Caco-2 (cell line): ENCODE measurements around the gene GRK3. TPM values are rescaled to one million over a fixed set of nuclear protein-coding genes. Genes with fewer than 3 reads are reported as not detected.

Source experiments
- BruUV-seq: library from RNA; stranded (reverse); fragments of 400-500 nt; replicated peaks from 2 replicates; lab custom pipeline; 2021; lab: Mats Ljungman, UMichigan
- CTCF ChIA-PET: fragments of 300-600 bp; sonication (Branson Sonifier 250); formaldehyde crosslinking; loops from one replicate; lab custom pipeline; 2022; ENCODE audit warnings: antibody characterized with exemption; lab: Charles Lee
- POLR2A ChIA-PET: fragments of 300-600 bp; sonication (Branson Sonifier 250); formaldehyde crosslinking; loops from one replicate; lab custom pipeline; 2022; ENCODE audit warnings: antibody characterized with exemption; lab: Charles Lee
- DNase-seq, 2 experiments: peaks; one replicate each; pipeline versions ENCODE4 v3.0.0 to v3.0.0-alpha.2; 2020 to 2022
- H3K27me3 ChIP-seq: replicated peaks from 2 replicates; pipeline ENCODE4 v1.6.0; 2011; ENCODE audit warnings: low read length; ENCODE audit not compliant: control insufficient read depth, insufficient read depth
- H3K36me3 ChIP-seq: 2 replicates; pipeline ENCODE4 v1.5.1; 2011; ENCODE audit warnings: low read length; ENCODE audit not compliant: control insufficient read depth, insufficient read depth
- H3K4me1 ChIP-seq: fragments of 250-450 bp; sonication (Bioruptor Pico); 2 replicates; pipeline ENCODE4 v1.5.1; 2020; ENCODE audit warnings: mild to moderate bottlenecking
- H3K4me3 ChIP-seq: 2 replicates; pipeline ENCODE4 v1.5.1; 2011; ENCODE audit warnings: low read depth, mild to moderate bottlenecking, control low read depth, low read length
- H3K9me3 ChIP-seq: fragments of 250-450 bp; sonication (Bioruptor Pico); 2 replicates; pipeline ENCODE4 v1.5.1; 2020; ENCODE audit warnings: mild to moderate bottlenecking, moderate library complexity
- H3K27ac Mint-ChIP-seq: one replicate; pipeline ENCODE4 v1.8.0; 2022; ENCODE audit warnings: mixed read lengths; ENCODE audit not compliant: unreplicated experiment
- H3K27me3 Mint-ChIP-seq: one replicate; pipeline ENCODE4 v1.8.0; 2022; ENCODE audit warnings: mixed read lengths; ENCODE audit not compliant: insufficient read depth, unreplicated experiment
- H3K36me3 Mint-ChIP-seq: one replicate; pipeline ENCODE4 v1.8.0; 2022; ENCODE audit warnings: mild to moderate bottlenecking, mixed read lengths; ENCODE audit not compliant: insufficient read depth, unreplicated experiment
- H3K4me1 Mint-ChIP-seq: one replicate; pipeline ENCODE4 v1.8.0; 2022; ENCODE audit warnings: low read depth, mixed read lengths; ENCODE audit not compliant: unreplicated experiment
- H3K4me3 Mint-ChIP-seq: one replicate; pipeline ENCODE4 v1.8.0; 2022; ENCODE audit warnings: mild to moderate bottlenecking, moderate library complexity, mixed read lengths; ENCODE audit not compliant: unreplicated experiment
- H3K9me3 Mint-ChIP-seq: one replicate; pipeline ENCODE4 v1.8.0; 2022; ENCODE audit warnings: mixed read lengths; ENCODE audit not compliant: unreplicated experiment
- intact Hi-C: fragments of 100-400 bp; cut with micrococcal nuclease; formaldehyde crosslinking; loops from one replicate; pipeline ENCODE4 v1.10.0; 2022; ENCODE audit not compliant: unreplicated experiment
- total RNA-seq: library from RNA; stranded (reverse); gene quantifications from 2 replicates; pipeline ENCODE4 v1.2.3, GENCODE V29; 2022
- TF ChIP-seq, protein P1 (sequence below), 2 experiments: fragments of 200-600 bp in 1 of 2; IDR thresholded peaks; 1 replicate in 1 of 2; 2 replicates in 1 of 2; pipeline versions ENCODE4 v1.5.1 to v1.8.0; 2011 to 2022; ENCODE audit warnings: antibody characterized with exemption in 1 of 2, control low read depth in 1 of 2, inconsistent platforms in 1 of 2, low read depth in 1 of 2, low read length in 1 of 2, mild to moderate bottlenecking in 1 of 2, moderate library complexity in 1 of 2; ENCODE audit not compliant: insufficient read depth in 1 of 2, severe bottlenecking in 1 of 2, unreplicated experiment in 1 of 2

Gene GRK3
- total RNA-seq, 1 experiment from 2014 or later = 9.7 TPM

DNA sequence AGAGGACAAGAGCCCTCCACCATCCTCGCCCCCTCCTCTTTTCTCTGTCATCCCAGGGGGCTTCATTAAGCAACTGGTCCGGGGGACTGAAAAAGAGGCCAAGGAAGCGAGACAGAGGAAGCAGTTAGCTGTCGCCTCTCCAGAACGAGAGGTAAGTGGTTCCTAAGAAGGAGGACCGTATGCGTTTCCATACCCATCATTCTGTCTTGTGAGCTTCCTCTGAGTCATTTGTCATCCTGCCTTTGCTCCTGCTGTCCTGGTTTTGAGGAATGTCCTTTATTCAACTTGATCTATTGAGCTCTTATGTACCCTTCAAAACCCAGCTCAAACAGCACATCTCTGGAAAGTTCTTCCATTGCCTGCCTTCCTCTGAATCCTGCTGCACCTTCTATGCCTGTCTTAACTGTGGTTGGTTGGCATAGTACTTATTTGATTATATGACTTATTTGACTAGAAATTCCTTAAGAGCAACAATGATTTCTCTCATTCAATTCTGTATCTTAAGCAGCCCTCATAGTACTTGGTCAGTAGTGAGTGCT is 198.8 kb downstream of the GRK3 start:
- Histone ChIP-seq H3K36me3 (no peaks in the 10 kb centered on the region), H3K9me3 (peaks cover 14% of the 10 kb centered on the region), H3K4me1 (peaks cover 32% of the 10 kb centered on the region), H3K4me3 (no peak overlapping the region), H3K27me3 (no peaks in the 10 kb centered on the region)
- Mint-ChIP-seq H3K27me3 (no peaks in the 10 kb centered on the region), H3K4me1 (peaks cover 9% of the 10 kb centered on the region), H3K4me3 (no peak overlapping the region), H3K36me3 (peaks cover 5% of the 10 kb centered on the region), H3K9me3 (peaks cover 34% of the 10 kb centered on the region), H3K27ac (no peak overlapping the region)
- no peak for DNase-seq
- POLR2A ChIA-PET = no interaction called here
- TF ChIP-seq, protein P1, sequence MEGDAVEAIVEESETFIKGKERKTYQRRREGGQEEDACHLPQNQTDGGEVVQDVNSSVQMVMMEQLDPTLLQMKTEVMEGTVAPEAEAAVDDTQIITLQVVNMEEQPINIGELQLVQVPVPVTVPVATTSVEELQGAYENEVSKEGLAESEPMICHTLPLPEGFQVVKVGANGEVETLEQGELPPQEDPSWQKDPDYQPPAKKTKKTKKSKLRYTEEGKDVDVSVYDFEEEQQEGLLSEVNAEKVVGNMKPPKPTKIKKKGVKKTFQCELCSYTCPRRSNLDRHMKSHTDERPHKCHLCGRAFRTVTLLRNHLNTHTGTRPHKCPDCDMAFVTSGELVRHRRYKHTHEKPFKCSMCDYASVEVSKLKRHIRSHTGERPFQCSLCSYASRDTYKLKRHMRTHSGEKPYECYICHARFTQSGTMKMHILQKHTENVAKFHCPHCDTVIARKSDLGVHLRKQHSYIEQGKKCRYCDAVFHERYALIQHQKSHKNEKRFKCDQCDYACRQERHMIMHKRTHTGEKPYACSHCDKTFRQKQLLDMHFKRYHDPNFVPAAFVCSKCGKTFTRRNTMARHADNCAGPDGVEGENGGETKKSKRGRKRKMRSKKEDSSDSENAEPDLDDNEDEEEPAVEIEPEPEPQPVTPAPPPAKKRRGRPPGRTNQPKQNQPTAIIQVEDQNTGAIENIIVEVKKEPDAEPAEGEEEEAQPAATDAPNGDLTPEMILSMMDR (IDR thresholded peaks at IDR 0.05; ENCODE audit: insufficient read depth in 1 of 2, low read depth in 1 of 2, low read length in 1 of 2, severe bottlenecking in 1 of 2, unreplicated experiment in 1 of 2) = no peak
- CTCF ChIA-PET = interaction anchor here (0.7 kb wide), 1 partner anchor 14 kb away, joined by 4 read pairs; no protein-coding TSS in a partner anchor
- intact Hi-C loops = no loop called here
- no TSS peak for BruUV-seq

DNA sequence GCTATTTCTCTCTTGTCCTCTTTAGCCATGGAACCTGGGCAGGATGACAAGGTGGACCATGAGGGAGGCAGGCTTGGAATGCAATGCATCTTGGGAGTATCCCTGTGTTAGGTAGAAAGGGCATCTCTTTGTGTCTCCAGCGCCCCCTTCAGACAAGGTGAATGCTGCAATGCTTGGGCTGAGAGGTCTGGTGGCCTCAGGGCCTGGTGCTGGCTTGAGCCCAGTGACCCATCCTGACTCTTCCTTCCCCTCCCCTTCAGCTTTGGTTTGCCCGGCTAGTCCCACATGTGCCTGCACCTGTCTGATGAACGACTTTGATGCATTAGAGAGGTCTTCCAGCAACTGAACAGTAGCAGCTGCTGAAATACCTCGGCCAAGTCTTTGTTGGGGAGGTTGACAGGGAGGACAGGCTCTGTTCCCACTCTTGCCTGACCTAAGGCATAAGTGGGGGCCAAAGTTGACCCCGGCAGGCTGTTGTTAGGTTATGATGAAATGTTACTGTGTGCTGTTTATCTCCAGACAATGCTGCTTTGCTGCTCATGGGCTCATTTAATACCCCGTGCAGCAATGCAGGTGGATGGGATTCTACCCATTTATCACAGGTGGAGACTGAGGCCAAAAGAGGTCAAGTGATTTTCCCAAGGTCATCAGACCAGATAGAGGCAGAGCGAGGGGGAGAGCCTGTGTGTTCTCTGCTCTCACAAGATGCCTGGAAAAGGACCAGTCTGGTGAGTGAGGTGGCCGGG is 200.0 kb downstream of the GRK3 start:
- H3K36me3 Mint-ChIP-seq = peaks cover 10% of the 10 kb centered on the region
- intact Hi-C loops = no loop called here
- ChIA-PET CTCF (no interaction called here), POLR2A (no interaction called here)
- H3K9me3 Mint-ChIP-seq = peaks cover 34% of the 10 kb centered on the region
- DNase-seq = no peak
- BruUV-seq = no TSS peak
- Histone ChIP-seq H3K27me3 (no peaks in the 10 kb centered on the region), H3K4me3 (no peak overlapping the region), H3K4me1 (peaks cover 32% of the 10 kb centered on the region), H3K9me3 (peaks cover 14% of the 10 kb centered on the region), H3K36me3 (no peaks in the 10 kb centered on the region)
- H3K27me3 Mint-ChIP-seq = no peaks in the 10 kb centered on the region
- no peak overlapping the region for H3K27ac Mint-ChIP-seq
- no peak overlapping the region for H3K4me3 Mint-ChIP-seq
- H3K4me1 Mint-ChIP-seq = peaks cover 9% of the 10 kb centered on the region
- TF ChIP-seq, protein P1 (IDR thresholded peaks at IDR 0.05; ENCODE audit: insufficient read depth in 1 of 2, low read depth in 1 of 2, low read length in 1 of 2, severe bottlenecking in 1 of 2, unreplicated experiment in 1 of 2) = no peak

DNA sequence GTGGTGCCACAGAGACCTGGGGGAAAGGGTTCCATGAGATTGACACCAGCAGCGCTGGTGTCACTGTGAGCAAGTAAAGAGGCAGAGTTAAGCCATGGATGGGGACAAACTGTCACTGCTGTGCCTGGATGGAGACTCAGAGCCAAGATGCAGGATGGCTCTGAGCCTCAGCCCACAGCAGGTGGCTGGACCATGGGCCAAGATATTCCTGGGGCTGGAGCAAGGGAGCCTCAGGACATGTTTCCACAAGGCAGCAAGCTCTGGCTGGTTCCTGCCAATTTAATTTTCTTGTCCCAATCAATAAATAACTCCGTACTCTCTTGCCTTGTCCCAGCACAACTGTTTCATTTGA is 200.5 kb downstream of the GRK3 start:
- Mint-ChIP-seq H3K4me3 (no peak overlapping the region), H3K9me3 (peaks cover 34% of the 10 kb centered on the region), H3K36me3 (peaks cover 10% of the 10 kb centered on the region), H3K4me1 (peaks cover 9% of the 10 kb centered on the region), H3K27me3 (no peaks in the 10 kb centered on the region), H3K27ac (no peak overlapping the region)
- intact Hi-C loops = no loop called here
- DNase-seq = no peak
- no peaks in the 10 kb centered on the region for H3K27me3 ChIP-seq
- TF ChIP-seq, protein P1 (IDR thresholded peaks at IDR 0.05; ENCODE audit: insufficient read depth in 1 of 2, low read depth in 1 of 2, low read length in 1 of 2, severe bottlenecking in 1 of 2, unreplicated experiment in 1 of 2) = no peak
- ChIA-PET POLR2A (no interaction called here), CTCF (no interaction called here)
- no peaks in the 10 kb centered on the region for H3K36me3 ChIP-seq
- no TSS peak for BruUV-seq
- H3K4me3 ChIP-seq = no peak overlapping the region
- peaks cover 14% of the 10 kb centered on the region for H3K9me3 ChIP-seq
- H3K4me1 ChIP-seq = peaks cover 32% of the 10 kb centered on the region
